Measurements from ENCODE around the gene SLC13A2. TPM values are rescaled to one million over a fixed set of nuclear protein-coding genes. Genes with fewer than 3 reads are reported as not detected.

SLC13A2 gene
- total and polyA plus RNA-seq, 2 of the 4 experiments (the other 2 are of a cell fraction): not detected

GRCh38 chr17:28506763-28507487 is 33.5 kb downstream of the SLC13A2 start:
- no peaks in the 10 kb centered on the region for H4K20me1 ChIP-seq (ENCODE audit: insufficient read depth, low read length)
- no peak overlapping the region for H3K14ac ChIP-seq (replicated peaks; ENCODE audit: low read depth, low read length)
- H3K56ac ChIP-seq (ENCODE audit: extremely low read depth, insufficient read depth, low read length): no peak overlapping the region
- no peak overlapping the region for H4K91ac ChIP-seq (ENCODE audit: insufficient read depth, low read depth, low read length)
- in situ Hi-C loops (cut with MboI; ENCODE audit: low sequenced_read_pairs): no loop called here
- no peak overlapping the region for H2AFZ ChIP-seq (replicated peaks; ENCODE audit: low read length, poor library complexity)
- no peak overlapping the region for H3K9ac ChIP-seq (ENCODE audit: low read depth, low read length)
- no peak overlapping the region for H4K5ac ChIP-seq (ENCODE audit: low read depth, low read length)
- no peak overlapping the region for H3K27ac ChIP-seq (ENCODE audit: insufficient read depth, low read length)
- no peaks in the 10 kb centered on the region for H3K9me3 ChIP-seq (ENCODE audit: control insufficient read depth, insufficient read depth, low read length)
- H3K18ac ChIP-seq (ENCODE audit: low read depth, low read length): no peak overlapping the region
- intact Hi-C loops (cut with micrococcal nuclease): no loop called here
- no peak overlapping the region for H3K4ac ChIP-seq (ENCODE audit: low read depth, low read length)
- H3K4me3 ChIP-seq (ENCODE audit: insufficient read depth, low read depth, low read length): no peak overlapping the region
- no peak overlapping the region for H2AK5ac ChIP-seq (ENCODE audit: low read depth, low read length)
- DNase-seq (no peak), ATAC-seq (ENCODE audit: low read depth) (no peak)
- H2BK15ac ChIP-seq (ENCODE audit: low read depth, low read length): no peak overlapping the region
- no peak for TF ChIP-seq CTCF (conservative IDR thresholded peaks at IDR 0.05; ENCODE audit: low read depth, low read length)
- no peak for TF ChIP-seq RFX5 (IDR thresholded peaks at IDR 0.05; ENCODE audit: low read depth, low read length)
- no peak for TF ChIP-seq SMC3 (IDR thresholded peaks at IDR 0.05; ENCODE audit: low read depth, low read length)
- no peak for TF ChIP-seq MAFK (IDR thresholded peaks at IDR 0.05; ENCODE audit: low read depth, low read length)
- no peak for TF ChIP-seq RCOR1 (IDR thresholded peaks at IDR 0.05; ENCODE audit: insufficient replicate concordance, low read length)
- TF ChIP-seq CHD1 (IDR thresholded peaks at IDR 0.05; ENCODE audit: low read depth, low read length): no peak
- no peak for TF ChIP-seq FOS (IDR thresholded peaks at IDR 0.05; ENCODE audit: low read depth, low read length)
- no peak for TF ChIP-seq POLR2A (IDR thresholded peaks at IDR 0.05; ENCODE audit: low read depth, low read length)
- no peak for TF ChIP-seq NFE2L2 (IDR thresholded peaks at IDR 0.05; ENCODE audit: low read depth, low read length)
- TF ChIP-seq MAZ (IDR thresholded peaks at IDR 0.05; ENCODE audit: borderline replicate concordance, low read depth, low read length): no peak
- no peak for TF ChIP-seq ELK1 (IDR thresholded peaks at IDR 0.05; ENCODE audit: borderline replicate concordance, low read depth, low read length)
- TF ChIP-seq RAD21 (IDR thresholded peaks at IDR 0.05; ENCODE audit: low read length): no peak
- TF ChIP-seq MXI1 (IDR thresholded peaks at IDR 0.05; ENCODE audit: borderline replicate concordance, low read depth, low read length): no peak
- no peak for TF ChIP-seq BHLHE40 (IDR thresholded peaks at IDR 0.05; ENCODE audit: low read depth, low read length)
- no peak for TF ChIP-seq CEBPB (IDR thresholded peaks at IDR 0.05; ENCODE audit: low read depth, low read length)
- no peak for TF ChIP-seq USF2 (IDR thresholded peaks at IDR 0.05; ENCODE audit: low read depth, low read length)
- no peak overlapping the region for H2BK20ac ChIP-seq (ENCODE audit: low read depth, low read length)
- H3K36me3 ChIP-seq (ENCODE audit: control insufficient read depth, insufficient read depth, low read length): no peaks in the 10 kb centered on the region
- H3K4me1 ChIP-seq (ENCODE audit: control insufficient read depth, insufficient read depth, low read length): no peaks in the 10 kb centered on the region
- H3K27me3 ChIP-seq (ENCODE audit: control insufficient read depth, insufficient read depth, low read length): peaks cover 85% of the 10 kb centered on the region
- no peak overlapping the region for H3K23ac ChIP-seq (ENCODE audit: low read depth, low read length)
- ChIA-PET POLR2A (ENCODE audit: unreplicated experiment) (no interaction called here), CTCF (no interaction called here)
- H4K8ac ChIP-seq (ENCODE audit: low read depth in 2 of 2, low read length in 2 of 2): no peak overlapping the region
- H2BK120ac ChIP-seq (ENCODE audit: low read depth, low read length): no peak overlapping the region
- no peak overlapping the region for H3K4me2 ChIP-seq (ENCODE audit: low read depth, low read length)
- dilution Hi-C loops (cut with HindIII; ENCODE audit: low sequenced_read_pairs, unreplicated experiment): no loop called here
- H3K79me1 ChIP-seq (ENCODE audit: low read depth in 1 of 2, low read length in 2 of 2): no peaks in the 10 kb centered on the region
- 0 out of 2 replicates have a peak, but pooled peaks cover 9% of the 10 kb centered on the region for H3K9me1 ChIP-seq (ENCODE audit: insufficient read depth, low read length)
- no CpG with 5 or more reads among the region's 14 CpGs for WGBS, 2 experiments (ENCODE audit: extremely low coverage in 2 of 2, insufficient read length in 1 of 2)
- H2AK9ac ChIP-seq (replicated peaks; ENCODE audit: low read depth, low read length, poor library complexity): no peak overlapping the region
- no TSS peak for BruUV-seq (replicated peaks)
- no peak overlapping the region for H2BK5ac ChIP-seq (ENCODE audit: low read depth, low read length, poor library complexity, severe bottlenecking)
